Stimulated activated naive CD8-positive, alpha-beta T cell treated with anti-CD3 and anti-CD28 coated beads, Interleukin-15, Interleukin-2, amounts not matched to agents 100 ng/mL and 50 ng/mL, for 24 hours (primary cell): ENCODE measurements around the gene RPUSD1.

Source experiments
- H3K27ac Mint-ChIP-seq: one replicate; pipeline ENCODE4 v1.8.0; 2021; ENCODE audit warnings: mild to moderate bottlenecking, mixed read lengths
- H3K27me3 Mint-ChIP-seq: one replicate; pipeline ENCODE4 v1.8.0; 2021; ENCODE audit warnings: mixed read lengths
- H3K36me3 Mint-ChIP-seq: one replicate; pipeline ENCODE4 v1.8.0; 2021; ENCODE audit warnings: low read depth, mixed read lengths
- H3K4me1 Mint-ChIP-seq: one replicate; pipeline ENCODE4 v1.8.0; 2021; ENCODE audit warnings: low read depth, mixed read lengths
- H3K4me3 Mint-ChIP-seq: one replicate; pipeline ENCODE4 v1.8.0; 2021; ENCODE audit warnings: mild to moderate bottlenecking, mixed read lengths
- H3K9me3 Mint-ChIP-seq: one replicate; pipeline ENCODE4 v1.8.0; 2021; ENCODE audit warnings: mixed read lengths

Gene RPUSD1

DNA sequence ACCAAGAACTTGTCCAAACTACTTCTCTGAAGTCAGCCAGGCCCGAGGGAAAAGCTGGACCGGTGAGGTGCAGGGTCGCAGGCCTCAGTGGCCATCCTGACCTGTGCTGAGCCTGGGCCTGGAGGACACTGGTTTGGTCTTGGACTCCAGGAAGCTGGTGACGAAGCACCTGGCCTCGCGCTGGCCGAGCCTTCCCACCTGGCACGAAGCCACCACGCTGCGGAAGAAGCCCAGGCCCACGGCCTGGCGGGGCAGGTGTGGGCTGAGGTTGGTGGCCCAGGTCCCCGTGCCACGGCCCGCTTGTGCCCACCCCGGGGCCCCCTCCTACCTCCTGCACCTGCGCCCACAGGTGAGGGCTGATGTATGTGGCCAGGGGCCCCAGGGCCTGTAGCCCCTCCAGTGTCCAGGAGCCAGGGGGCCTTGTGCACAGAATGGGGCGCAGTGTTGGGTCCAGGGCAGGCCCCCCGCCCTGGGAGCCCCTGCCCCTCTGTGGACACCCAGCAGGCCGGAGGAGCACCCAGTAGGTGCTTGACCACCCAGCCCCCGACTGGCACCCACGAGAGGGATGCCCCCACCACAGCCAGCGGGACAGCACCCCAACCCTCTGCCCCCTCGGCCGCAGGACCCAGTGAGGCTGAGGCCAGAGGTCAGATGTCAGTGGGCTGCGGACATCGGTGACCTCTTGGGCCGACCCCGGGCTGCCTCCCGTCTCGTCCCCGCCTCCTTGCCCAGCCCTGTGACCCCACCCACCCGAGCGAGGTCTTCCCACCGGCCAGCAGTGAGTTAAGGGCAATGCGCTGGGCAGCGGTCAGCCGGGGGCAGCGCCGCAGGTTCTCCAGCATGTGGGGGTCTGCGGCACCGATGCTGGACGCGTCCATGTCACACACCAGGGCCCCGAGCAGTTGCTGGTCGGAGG lies 13.8 kb downstream of the RPUSD1 start:
- Mint-ChIP-seq H3K4me1 (no peaks in the 10 kb centered on the region), H3K27ac (no peak overlapping the region), H3K27me3 (peaks cover 5% of the 10 kb centered on the region), H3K9me3 (no peaks in the 10 kb centered on the region), H3K4me3 (no peak overlapping the region), H3K36me3 (no peaks in the 10 kb centered on the region)

DNA sequence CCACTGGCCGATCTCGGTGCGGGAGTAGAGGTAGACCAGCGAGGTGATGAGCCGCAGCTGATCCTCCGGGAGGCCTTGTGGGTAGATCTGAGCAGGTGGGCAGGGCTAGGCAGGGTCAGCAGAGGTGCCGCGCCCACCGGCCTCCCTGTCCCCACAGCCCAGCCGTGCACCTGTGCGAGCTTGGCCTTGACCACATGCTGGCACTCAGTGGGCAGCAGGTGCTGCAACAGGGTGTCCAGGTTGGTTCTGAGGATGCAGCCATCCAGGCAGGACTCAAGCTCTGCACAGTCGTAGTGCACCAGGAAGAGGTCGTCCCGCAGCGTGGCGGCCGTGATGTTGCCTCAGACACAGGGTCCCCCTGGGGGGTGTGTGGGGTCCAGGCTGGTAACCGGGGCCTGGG lies 15.2 kb downstream of the RPUSD1 start:
- Mint-ChIP-seq H3K27ac (no peak overlapping the region), H3K4me3 (no peak overlapping the region), H3K27me3 (peaks cover 5% of the 10 kb centered on the region), H3K4me1 (no peaks in the 10 kb centered on the region), H3K36me3 (no peaks in the 10 kb centered on the region), H3K9me3 (no peaks in the 10 kb centered on the region)

DNA sequence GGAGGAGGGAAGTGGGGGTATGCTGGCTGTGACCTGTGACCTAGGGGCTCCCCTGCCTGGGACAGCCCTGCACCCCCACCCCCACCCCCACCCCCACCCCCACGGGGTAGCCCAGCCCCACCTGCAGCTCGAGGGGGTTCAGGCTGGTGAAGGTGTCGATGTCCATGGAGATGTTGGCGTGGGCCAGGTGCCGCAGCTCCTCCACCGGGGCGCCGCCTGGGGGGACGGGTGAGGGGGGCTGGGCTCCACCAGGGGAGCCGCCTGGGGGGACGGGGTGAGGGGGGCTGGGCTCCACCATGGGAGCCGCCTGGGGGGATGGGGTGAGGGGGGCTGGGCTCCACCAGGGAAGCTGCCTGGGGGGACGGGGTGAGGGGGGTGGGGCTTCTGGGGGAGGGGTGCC lies 17.8 kb downstream of the RPUSD1 start:
- H3K4me1 Mint-ChIP-seq, result no peaks in the 10 kb centered on the region
- no peaks in the 10 kb centered on the region for H3K36me3 Mint-ChIP-seq
- H3K4me3 Mint-ChIP-seq, result no peak overlapping the region
- H3K27ac Mint-ChIP-seq, result no peak overlapping the region
- H3K9me3 Mint-ChIP-seq, result no peaks in the 10 kb centered on the region
- H3K27me3 Mint-ChIP-seq, result no peaks in the 10 kb centered on the region

DNA sequence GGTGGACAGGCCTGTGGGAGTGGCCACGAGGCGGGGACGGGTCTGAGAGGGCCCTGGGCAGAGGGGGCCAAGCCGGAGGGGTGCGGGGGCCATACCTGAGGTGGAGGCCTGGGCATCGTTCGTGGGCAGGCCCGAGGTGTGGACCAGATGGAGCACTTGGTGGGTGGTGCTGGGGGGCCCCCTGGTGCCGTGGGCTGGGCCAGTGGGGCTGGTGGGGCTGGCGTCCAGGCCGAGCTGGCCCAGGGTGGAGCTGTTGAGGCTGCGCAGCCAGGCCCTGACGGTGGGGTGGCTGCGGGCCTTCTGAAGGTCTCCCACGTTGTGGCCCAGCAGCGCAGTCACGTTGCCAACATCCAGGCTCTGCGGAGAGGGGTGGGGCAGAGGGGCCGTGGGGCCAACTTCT lies 18.2 kb downstream of the RPUSD1 start:
- no peak overlapping the region for H3K27ac Mint-ChIP-seq
- no peaks in the 10 kb centered on the region for H3K4me1 Mint-ChIP-seq
- no peaks in the 10 kb centered on the region for H3K36me3 Mint-ChIP-seq
- no peak overlapping the region for H3K4me3 Mint-ChIP-seq
- no peaks in the 10 kb centered on the region for H3K27me3 Mint-ChIP-seq
- no peaks in the 10 kb centered on the region for H3K9me3 Mint-ChIP-seq

DNA sequence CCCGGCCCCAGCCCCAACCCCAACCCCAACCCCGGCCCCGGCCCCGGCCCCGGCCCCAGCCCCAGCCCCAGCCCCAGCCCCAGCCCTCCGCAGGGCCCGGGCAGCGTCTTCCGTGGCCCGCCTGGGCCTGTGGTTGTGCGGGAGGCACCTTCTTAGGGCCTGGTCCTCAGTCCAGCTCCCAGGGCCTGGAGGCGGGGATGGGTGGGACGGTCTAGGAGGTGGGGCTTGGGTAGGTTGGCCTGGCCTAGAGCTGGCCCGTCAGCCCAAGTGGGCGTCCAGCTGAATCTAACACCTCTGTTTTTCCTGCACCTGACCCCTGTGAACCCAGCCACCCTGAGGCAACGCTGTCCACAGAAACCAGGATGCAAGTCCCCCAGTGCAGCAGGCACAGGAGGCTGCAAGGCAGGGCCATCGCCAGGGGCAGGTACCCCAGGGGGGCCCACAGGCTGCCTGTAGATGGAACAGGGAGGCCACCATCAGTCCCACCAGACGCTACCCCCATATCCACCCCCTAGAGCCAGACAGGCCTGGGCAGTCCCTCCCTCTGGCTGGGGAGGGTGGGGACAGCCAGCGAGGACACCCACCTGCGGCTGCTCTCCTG lies 18.9 kb downstream of the RPUSD1 start:
- no peaks in the 10 kb centered on the region for H3K36me3 Mint-ChIP-seq
- no peak overlapping the region for H3K27ac Mint-ChIP-seq
- H3K27me3 Mint-ChIP-seq, result no peaks in the 10 kb centered on the region
- H3K9me3 Mint-ChIP-seq, result no peaks in the 10 kb centered on the region
- no peak overlapping the region for H3K4me3 Mint-ChIP-seq
- no peaks in the 10 kb centered on the region for H3K4me1 Mint-ChIP-seq

DNA sequence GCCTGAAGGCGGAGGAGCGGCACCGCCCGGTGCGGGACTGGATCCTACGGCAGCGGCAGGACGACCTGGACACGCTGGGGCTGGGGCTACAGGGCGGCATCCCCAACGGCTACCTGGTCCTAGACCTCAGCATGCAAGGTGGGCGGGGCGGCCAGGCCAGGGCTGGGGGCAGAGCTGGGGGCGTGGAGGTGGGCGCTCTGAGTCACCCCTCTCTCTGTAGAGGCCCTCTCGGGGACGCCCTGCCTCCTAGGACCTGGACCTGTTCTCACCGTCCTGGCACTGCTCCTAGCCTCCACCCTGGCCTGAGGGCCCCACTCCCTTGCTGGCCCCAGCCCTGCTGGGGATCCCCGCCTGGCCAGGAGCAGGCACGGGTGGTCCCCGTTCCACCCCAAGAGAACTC lies 19.8 kb downstream of the RPUSD1 start:
- H3K27ac Mint-ChIP-seq, result no peak overlapping the region
- no peaks in the 10 kb centered on the region for H3K27me3 Mint-ChIP-seq
- no peaks in the 10 kb centered on the region for H3K9me3 Mint-ChIP-seq
- H3K4me1 Mint-ChIP-seq, result no peaks in the 10 kb centered on the region
- H3K36me3 Mint-ChIP-seq, result no peaks in the 10 kb centered on the region
- no peak overlapping the region for H3K4me3 Mint-ChIP-seq

DNA sequence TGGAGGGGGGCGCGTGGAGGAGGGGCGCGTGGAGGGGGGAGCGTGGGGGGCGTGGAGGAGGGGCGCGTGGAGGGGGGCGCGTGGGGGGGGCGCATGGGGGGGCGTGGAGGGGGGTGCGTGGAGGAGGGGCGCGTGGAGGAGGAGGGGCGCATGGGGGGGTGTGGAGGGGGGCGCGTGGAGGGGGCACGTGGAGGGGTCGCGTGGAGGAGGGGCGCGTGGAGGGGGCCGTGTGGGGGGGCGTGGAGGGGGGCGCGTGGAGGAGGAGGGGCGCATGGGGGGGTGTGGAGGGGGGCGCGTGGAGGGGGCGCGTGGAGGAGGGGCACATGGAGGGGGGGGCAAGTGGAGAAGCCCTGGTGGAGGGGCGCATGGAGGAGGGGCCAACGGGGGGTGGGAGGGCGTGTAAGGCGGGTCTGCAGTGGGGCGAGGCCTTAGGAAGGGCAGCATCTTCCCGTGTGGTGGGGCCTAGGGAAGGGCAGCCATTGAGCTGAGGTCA lies 20.4 kb downstream of the RPUSD1 start:
- Mint-ChIP-seq H3K9me3 (no peaks in the 10 kb centered on the region), H3K27ac (no peak overlapping the region), H3K4me1 (no peaks in the 10 kb centered on the region), H3K4me3 (no peak overlapping the region), H3K36me3 (no peaks in the 10 kb centered on the region), H3K27me3 (no peaks in the 10 kb centered on the region)

- no peaks in the 10 kb centered on the region for H3K36me3 Mint-ChIP-seq
- H3K4me3 Mint-ChIP-seq, result no peak overlapping the region
- no peak overlapping the region for H3K27ac Mint-ChIP-seq
- H3K9me3 Mint-ChIP-seq, result no peaks in the 10 kb centered on the region
- H3K4me1 Mint-ChIP-seq, result no peaks in the 10 kb centered on the region
- no peaks in the 10 kb centered on the region for H3K27me3 Mint-ChIP-seq
These were observed 21.2 kb downstream of the RPUSD1 start for GRCh38 chr16:766820-767640.

- Mint-ChIP-seq H3K27me3 (no peaks in the 10 kb centered on the region), H3K27ac (no peak overlapping the region), H3K4me1 (no peaks in the 10 kb centered on the region), H3K9me3 (no peaks in the 10 kb centered on the region), H3K36me3 (no peaks in the 10 kb centered on the region), H3K4me3 (no peak overlapping the region)
These were observed 22.0 kb downstream of the RPUSD1 start for GRCh38 chr16:766008-766819.

DNA sequence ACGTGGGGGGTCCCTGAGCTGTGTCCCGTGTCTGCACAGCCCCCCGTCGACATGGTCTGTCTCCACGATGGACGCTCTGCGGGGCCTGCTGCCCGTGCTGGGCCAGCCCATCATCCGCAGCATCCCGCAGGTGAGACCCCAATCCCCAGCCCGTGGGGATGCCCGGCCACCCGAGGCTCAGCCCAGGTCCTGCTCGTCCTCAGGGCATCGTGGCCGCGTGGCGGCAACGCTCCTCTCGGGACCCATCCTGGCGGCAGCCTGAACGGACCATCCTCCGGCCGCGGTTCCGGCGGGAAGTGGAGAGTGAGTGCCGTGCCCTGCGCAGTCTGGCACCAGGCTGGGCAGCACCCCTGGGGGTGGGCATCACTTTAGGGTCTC lies 22.7 kb downstream of the RPUSD1 start:
- Mint-ChIP-seq H3K27ac (no peak overlapping the region), H3K4me1 (no peaks in the 10 kb centered on the region), H3K27me3 (no peaks in the 10 kb centered on the region), H3K4me3 (no peak overlapping the region), H3K9me3 (no peaks in the 10 kb centered on the region), H3K36me3 (no peaks in the 10 kb centered on the region)

DNA sequence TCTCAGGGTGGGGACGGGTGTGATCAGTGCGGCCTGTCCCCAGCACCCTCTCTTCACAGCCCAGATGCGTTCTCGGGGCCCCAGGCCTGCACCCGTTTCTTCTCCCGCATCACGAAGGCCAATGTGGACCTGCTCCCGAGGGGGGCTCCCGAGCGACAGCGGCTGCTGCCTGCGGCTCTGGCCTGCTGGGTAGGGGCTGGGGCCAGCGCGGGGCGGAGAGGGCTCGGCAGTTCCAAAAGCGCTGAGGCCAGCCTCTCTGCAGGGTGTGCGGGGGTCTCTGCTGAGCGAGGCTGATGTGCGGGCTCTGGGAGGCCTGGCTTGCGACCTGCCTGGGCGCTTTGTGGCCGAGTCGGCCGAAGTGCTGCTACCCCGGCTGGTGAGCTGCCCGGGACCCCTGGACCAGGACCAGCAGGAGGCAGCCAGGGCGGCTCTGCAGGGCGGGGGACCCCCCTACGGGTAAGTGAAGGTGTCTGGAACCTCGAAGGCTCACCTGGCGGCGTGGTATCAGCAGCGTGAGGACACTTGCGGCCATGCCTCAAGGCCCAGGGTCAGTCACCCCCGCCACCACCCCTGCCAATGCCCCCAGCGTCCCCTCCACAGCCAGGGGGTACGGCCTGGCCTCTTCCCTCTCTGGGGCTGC lies 23.2 kb downstream of the RPUSD1 start:
- no peak overlapping the region for H3K4me3 Mint-ChIP-seq
- no peaks in the 10 kb centered on the region for H3K9me3 Mint-ChIP-seq
- no peaks in the 10 kb centered on the region for H3K4me1 Mint-ChIP-seq
- H3K27me3 Mint-ChIP-seq, result no peaks in the 10 kb centered on the region
- H3K27ac Mint-ChIP-seq, result no peak overlapping the region
- no peaks in the 10 kb centered on the region for H3K36me3 Mint-ChIP-seq

DNA sequence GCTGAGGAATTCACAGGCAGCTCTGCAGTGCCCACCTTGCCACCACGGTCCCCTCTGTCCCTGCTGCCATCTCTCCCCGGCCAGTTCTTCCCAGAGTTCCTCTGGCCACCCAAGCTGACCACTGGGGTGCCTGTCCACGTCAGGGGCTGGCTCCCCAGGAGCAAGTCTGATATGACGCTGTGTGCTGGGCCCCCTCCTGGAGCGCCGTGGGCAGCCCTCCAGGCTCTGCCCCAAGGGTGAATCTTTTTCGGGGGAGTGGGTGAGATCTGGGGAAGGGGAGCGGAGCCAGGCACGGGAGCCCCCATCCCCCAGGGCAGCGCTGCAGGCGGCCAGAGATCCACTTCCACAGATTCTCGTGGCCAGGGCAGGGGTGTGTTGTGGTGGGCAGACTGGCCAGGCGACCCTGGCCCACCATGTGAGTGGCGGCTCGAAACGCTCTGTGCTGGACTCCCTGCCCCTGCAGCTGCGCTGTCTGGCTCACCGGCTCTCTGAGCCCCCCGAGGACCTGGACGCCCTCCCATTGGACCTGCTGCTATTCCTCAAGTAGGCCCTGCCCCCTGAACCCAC lies 23.9 kb downstream of the RPUSD1 start:
- Mint-ChIP-seq H3K27ac (no peak overlapping the region), H3K27me3 (no peaks in the 10 kb centered on the region), H3K4me3 (no peak overlapping the region), H3K9me3 (no peaks in the 10 kb centered on the region), H3K36me3 (no peaks in the 10 kb centered on the region), H3K4me1 (no peaks in the 10 kb centered on the region)

DNA sequence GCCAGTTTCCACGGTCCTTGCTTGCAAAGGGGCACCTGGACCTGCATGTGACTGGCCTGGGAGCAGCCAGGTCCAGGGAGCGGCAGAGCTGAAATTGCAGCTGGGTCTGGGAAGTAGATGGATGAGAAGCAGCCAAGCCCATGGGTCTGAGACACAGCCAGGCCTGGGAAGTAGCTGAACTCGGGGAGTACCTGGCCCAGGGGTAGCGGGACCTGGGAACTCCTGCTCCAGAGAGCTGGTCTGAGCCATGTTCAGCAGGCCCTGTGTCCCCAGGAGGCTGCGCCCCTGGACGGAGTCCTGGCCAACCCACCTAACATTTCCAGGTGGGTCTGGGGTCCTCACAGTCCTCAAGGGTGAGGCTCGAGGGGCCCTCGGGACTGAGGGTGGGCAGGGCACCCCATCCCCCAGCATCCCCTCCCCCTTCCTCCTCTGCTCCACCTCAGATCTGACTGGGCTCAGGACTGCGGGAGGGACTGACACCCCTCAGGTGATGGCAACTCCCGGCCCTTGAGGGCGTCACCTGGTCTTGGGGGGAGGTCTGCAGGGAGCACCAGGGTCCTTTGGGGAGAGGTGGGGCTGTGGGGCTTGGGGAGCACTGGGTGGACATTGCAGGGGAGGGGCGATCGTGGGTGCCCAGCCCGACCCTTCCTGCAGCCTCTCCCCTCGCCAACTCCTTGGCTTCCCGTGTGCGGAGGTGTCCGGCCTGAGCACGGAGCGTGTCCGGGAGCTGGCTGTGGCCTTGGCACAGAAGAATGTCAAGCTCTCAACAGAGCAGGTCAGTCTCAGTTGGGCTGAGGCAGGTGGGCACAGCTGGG lies 24.6 kb downstream of the RPUSD1 start:
- Mint-ChIP-seq H3K36me3 (no peaks in the 10 kb centered on the region), H3K4me3 (no peak overlapping the region), H3K27ac (no peak overlapping the region), H3K9me3 (no peaks in the 10 kb centered on the region), H3K27me3 (no peaks in the 10 kb centered on the region), H3K4me1 (no peaks in the 10 kb centered on the region)
